Endothelial cell of umbilical vein (primary cell): ENCODE data around the gene ARHGAP22. TPM values are rescaled to one million over a fixed set of nuclear protein-coding genes. Genes with fewer than 3 reads are reported as not detected.
A peak's percentile ranks its signal among the peaks of the same experiment; 100 is the strongest.

Source experiments
- BruUV-seq: library from RNA; stranded (reverse); fragments of 400-500 nt; replicated peaks from 2 replicates; lab custom pipeline; 2021; lab: Mats Ljungman, UMichigan
- CTCF ChIA-PET: fragments of 300-600, 350-600 bp; sonication (Branson Sonifier 250); formaldehyde crosslinking; loops from one replicate; lab custom pipeline; 2021; ENCODE audit warnings: antibody characterized with exemption, inconsistent platforms; lab: Charles Lee
- POLR2A ChIA-PET: fragments of 300-600, 350-600 bp; sonication (Branson Sonifier 250); formaldehyde crosslinking; loops from one replicate; lab custom pipeline; 2021; ENCODE audit warnings: antibody characterized with exemption, inconsistent platforms; lab: Charles Lee
- DNase-seq: peaks from one replicate; pipeline ENCODE4 v3.0.0-alpha.2; 2011; ENCODE audit warnings: low read depth, low spot score
- FAIRE-seq: peaks from 2 replicates; lab custom pipeline; 2011; peaks lifted over from hg19 to GRCh38; lab: Jason Lieb, UNC
- H2AFZ ChIP-seq: 2 replicates; pipeline ENCODE4 v1.6.0; 2012; ENCODE audit warnings: low read depth, low read length, control low read depth, inconsistent platforms
- H3K27ac ChIP-seq: 2 replicates; pipeline ENCODE4 v1.5.1; 2011; ENCODE audit warnings: low read depth, mild to moderate bottlenecking, control low read depth, low read length, moderate library complexity; ENCODE audit not compliant: insufficient read depth
- H3K27me3 ChIP-seq, 2 experiments: 2 replicates each; pipeline versions ENCODE4 v1.6.0 to v1.6.1; 2011; ENCODE audit warnings: low read length in 2 of 2, mixed read lengths in 1 of 2; ENCODE audit not compliant: control insufficient read depth in 2 of 2, insufficient read depth in 2 of 2
- H3K36me3 ChIP-seq, 2 experiments: 2 replicates in 1 of 2; 3 replicates in 1 of 2; pipeline ENCODE4 v1.5.1; 2011; ENCODE audit warnings: low read length in 2 of 2, mild to moderate bottlenecking in 1 of 2, moderate library complexity in 1 of 2; ENCODE audit not compliant: control insufficient read depth in 2 of 2, insufficient read depth in 2 of 2; ENCODE audit errors: extremely low read depth in 1 of 2
- H3K4me1 ChIP-seq: 3 replicates; pipeline ENCODE4 v1.5.1; 2011; ENCODE audit warnings: mild to moderate bottlenecking, low read length; ENCODE audit not compliant: control insufficient read depth, insufficient read depth; ENCODE audit errors: extremely low read depth
- H3K4me2 ChIP-seq: 2 replicates; pipeline ENCODE4 v1.6.1; 2011; ENCODE audit warnings: low read length, control low read depth, mixed read lengths; ENCODE audit not compliant: insufficient read depth
- H3K4me3 ChIP-seq, 3 experiments: fragments of 200-600 bp in 1 of 3; sonication (generic), shearing (Covaris generic) in 1 of 3; replicated peaks in 1 of 3; 2 replicates each; pipeline ENCODE4 v1.5.1; 2011 to 2016; ENCODE audit warnings: control low read depth in 3 of 3, low read length in 3 of 3, mild to moderate bottlenecking in 2 of 3, inconsistent platforms in 1 of 3, low read depth in 1 of 3, moderate library complexity in 1 of 3; ENCODE audit not compliant: insufficient read depth in 1 of 3
- H3K79me2 ChIP-seq: 2 replicates; pipeline ENCODE4 v1.6.0; 2012; ENCODE audit warnings: low read length, inconsistent platforms; ENCODE audit not compliant: control insufficient read depth, insufficient read depth
- H3K9ac ChIP-seq: replicated peaks from 2 replicates; pipeline ENCODE3; 2011; ENCODE audit warnings: low read length, control low read depth; ENCODE audit not compliant: insufficient read depth; ENCODE audit errors: extremely low read depth
- H3K9me1 ChIP-seq: replicated peaks from 3 replicates; pipeline ENCODE4 v1.6.0; 2011; ENCODE audit warnings: mild to moderate bottlenecking, low read length; ENCODE audit not compliant: control insufficient read depth, insufficient read depth; ENCODE audit errors: extremely low read depth
- H3K9me3 ChIP-seq: replicated peaks from 2 replicates; pipeline ENCODE4 v1.5.1; 2012; ENCODE audit warnings: low read length, inconsistent platforms; ENCODE audit not compliant: control insufficient read depth, insufficient read depth
- H4K20me1 ChIP-seq: replicated peaks from 2 replicates; pipeline ENCODE3; 2011; ENCODE audit warnings: mild to moderate bottlenecking, low read length; ENCODE audit not compliant: control insufficient read depth, insufficient read depth; ENCODE audit errors: extremely low read depth
- CTCF ChIP-seq, 2 donors: IDR thresholded peaks; 1 replicate in 1 of 2; 2 replicates in 1 of 2; pipeline ENCODE4 v1.5.1; 2011; ENCODE audit warnings: low read length in 2 of 2, mild to moderate bottlenecking in 2 of 2, moderate library complexity in 2 of 2, control low read depth in 1 of 2, inconsistent platforms in 1 of 2, low read depth in 1 of 2; ENCODE audit not compliant: insufficient read depth in 1 of 2; ENCODE audit errors: extremely low read depth in 1 of 2
- EZH2 ChIP-seq: IDR thresholded peaks from 2 replicates; pipeline ENCODE4 v1.6.1; 2012; ENCODE audit warnings: borderline replicate concordance, low read depth, mild to moderate bottlenecking, moderate library complexity, low read length, inconsistent platforms; ENCODE audit not compliant: severe bottlenecking
- MAX ChIP-seq: IDR thresholded peaks from 2 replicates; pipeline ENCODE4 v1.6.1; 2011; ENCODE audit not compliant: insufficient read depth, insufficient read length
- MYC ChIP-seq: IDR thresholded peaks from one replicate; pipeline ENCODE4 v1.6.1; 2011; ENCODE audit warnings: mild to moderate bottlenecking, low read depth, low read length
- POLR2AphosphoS5 ChIP-seq: IDR thresholded peaks from 2 replicates; pipeline ENCODE4 v1.6.1; 2012; ENCODE audit warnings: low read depth, mild to moderate bottlenecking, control low read depth, low read length, moderate library complexity; ENCODE audit not compliant: insufficient read depth
- dilution Hi-C: fragments of 300-500 bp; cut with MboI; formaldehyde crosslinking; loops from one replicate; pipeline ENCODE4 v1.15.0; 2019; ENCODE audit warnings: low sequenced_read_pairs; ENCODE audit not compliant: extremely low pct_ligation_motif_present
- intact Hi-C: fragments of 100-400 bp; cut with micrococcal nuclease; formaldehyde crosslinking; loops from one replicate; pipeline ENCODE4 v1.10.0; 2022
- polyA plus RNA-seq, 4 experiments: library from polyadenylated mRNA; depleted of rRNA in 3 of 4; stranded (reverse) in 3 of 4; unstranded in 1 of 4; fragments of >200 nt; gene quantifications; 2 replicates each; pipeline versions ENCODE4 v1.2.1 to v1.2.3, GENCODE V29; 2011 to 2012; ENCODE audit warnings: missing spikeins in 1 of 4
- total RNA-seq: library from RNA; stranded (reverse); gene quantifications from 2 replicates; pipeline ENCODE4 v1.2.3, GENCODE V29; 2021

ARHGAP22 gene
- total and polyA plus RNA-seq, 2 donors (not counting 3 experiments of a cell fraction or from before 2014, with no cell fraction given), result 8.6 to 50.3 TPM

- no peaks in the 10 kb centered on the region for H3K9me1 ChIP-seq
- peaks cover 12% of the 10 kb centered on the region for H3K79me2 ChIP-seq
- dilution Hi-C loops, result no loop called here
- H2AFZ ChIP-seq, result no peak overlapping the region
- no TSS peak for BruUV-seq
- H3K9ac ChIP-seq, result no peak overlapping the region
- no peaks in the 10 kb centered on the region for H4K20me1 ChIP-seq
- no peak overlapping the region for H3K4me3 ChIP-seq
- no peak overlapping the region for H3K4me2 ChIP-seq
- TF ChIP-seq MAX, result no peak
- no peak for TF ChIP-seq MYC
- no peak for TF ChIP-seq POLR2AphosphoS5
- POLR2A ChIA-PET, result no interaction called here
- no peaks in the 10 kb centered on the region for H3K9me3 ChIP-seq
- no peak for DNase-seq
- H3K36me3 ChIP-seq, result no peaks in the 10 kb centered on the region
- CTCF ChIA-PET, result interaction anchor here (1.8 kb wide), 1 partner anchor 18 kb away, joined by 8 read pairs; no protein-coding TSS in a partner anchor
- no peak overlapping the region for H3K27ac ChIP-seq
- intact Hi-C loops, result loop anchor here (2.0 kb wide), 1 partner anchor 36 kb away; no protein-coding TSS in a partner anchor
- no peaks in the 10 kb centered on the region for H3K27me3 ChIP-seq
- no peak for FAIRE-seq
- peaks cover 22% of the 10 kb centered on the region for H3K4me1 ChIP-seq
Measured at GRCh38 chr10:48400850-48401220, 204.0 kb downstream of the ARHGAP22 start.

- Histone ChIP-seq H3K9me1 (peaks cover 4% of the 10 kb centered on the region), H3K27me3 (no peaks in the 10 kb centered on the region), H3K9ac (no peak overlapping the region), H3K9me3 (no peaks in the 10 kb centered on the region), H3K79me2 (peaks cover 12% of the 10 kb centered on the region), H3K4me3 (no peak overlapping the region), H3K4me2 (peak overlapping the region; percentile 1), H3K36me3 (no peaks in the 10 kb centered on the region), H3K4me1 (peaks cover 19% of the 10 kb centered on the region), H3K27ac (peak overlapping the region; percentile 20), H4K20me1 (no peaks in the 10 kb centered on the region), H2AFZ (no peak overlapping the region)
- DNase-seq (peak; percentile 63), FAIRE-seq (no peak)
- dilution Hi-C loops (no loop called here), intact Hi-C loops (loop anchor here (2.0 kb wide), 1 partner anchor 35 kb away; no protein-coding TSS in a partner anchor)
- TF ChIP-seq EZH2, result no peak
- TF ChIP-seq CTCF (IDR thresholded peaks at IDR 0.05; ENCODE audit: extremely low read depth in 1 of 2, insufficient read depth in 1 of 2, low read depth in 1 of 2, low read length in 2 of 2), result no peak
- POLR2A ChIA-PET, result no interaction called here
- no TSS peak for BruUV-seq
- CTCF ChIA-PET, result interaction anchor here (1.0 to 2.1 kb wide), 7 partner anchors 8 to 256 kb away, joined by 3 to 13 read pairs (median 6); no protein-coding TSS in a partner anchor
Measured at GRCh38 chr10:48400129-48400849, 204.6 kb downstream of the ARHGAP22 start.
